C1 segment of cervical spinal cord (tissue), 14 donors: ENCODE data around the gene PRR36.
"Not testable (repeated sequence)": the region's sequence is repeated elsewhere in the genome, so short reads cannot be mapped to it uniquely, and the experiment has no call there.

Experiments
- DNase-seq, 14 donors: peaks; one replicate each; lab custom pipeline; 2025; lab: John Stamatoyannopoulos, UW

Gene PRR36

DNA sequence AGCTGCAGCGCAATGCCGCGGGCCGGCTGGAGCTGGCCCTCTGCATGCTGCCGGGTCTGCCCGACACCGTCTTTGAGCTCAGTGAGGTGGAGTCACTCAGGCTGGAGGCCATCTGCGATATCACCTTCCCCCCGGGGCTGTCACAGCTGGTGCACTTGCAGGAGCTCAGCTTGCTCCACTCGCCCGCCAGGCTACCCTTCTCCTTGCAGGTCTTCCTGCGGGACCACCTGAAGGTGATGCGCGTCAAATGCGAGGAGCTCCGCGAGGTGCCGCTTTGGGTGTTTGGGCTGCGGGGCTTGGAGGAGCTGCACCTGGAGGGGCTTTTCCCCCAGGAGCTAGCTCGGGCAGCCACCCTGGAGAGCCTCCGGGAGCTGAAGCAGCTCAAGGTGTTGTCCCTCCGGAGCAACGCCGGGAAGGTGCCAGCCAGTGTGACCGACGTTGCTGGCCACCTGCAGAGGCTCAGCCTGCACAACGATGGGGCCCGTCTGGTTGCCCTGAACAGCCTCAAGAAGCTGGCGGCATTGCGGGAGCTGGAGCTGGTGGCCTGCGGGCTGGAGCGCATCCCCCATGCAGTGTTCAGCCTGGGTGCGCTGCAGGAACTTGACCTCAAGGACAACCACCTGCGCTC is 25.7 kb upstream of the PRR36 start:
- DNase-seq: no peak

DNA sequence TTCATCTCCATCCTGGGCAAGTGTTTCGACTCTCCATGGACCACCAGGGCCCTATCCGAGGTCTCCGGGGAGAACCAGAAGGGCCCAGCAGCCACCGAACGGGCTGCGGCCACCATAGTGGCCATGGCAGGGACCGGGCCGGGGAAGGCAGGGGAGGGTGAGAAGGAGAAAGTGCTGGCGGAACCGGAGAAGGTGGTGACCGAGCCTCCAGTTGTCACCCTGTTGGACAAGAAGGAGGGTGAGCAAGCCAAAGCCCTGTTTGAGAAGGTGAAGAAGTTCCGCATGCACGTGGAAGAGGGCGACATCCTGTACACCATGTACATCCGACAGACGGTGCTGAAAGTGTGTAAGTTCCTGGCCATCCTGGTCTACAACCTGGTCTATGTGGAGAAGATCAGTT is 24.8 kb upstream of the PRR36 start:
- DNase-seq: no peak

DNA sequence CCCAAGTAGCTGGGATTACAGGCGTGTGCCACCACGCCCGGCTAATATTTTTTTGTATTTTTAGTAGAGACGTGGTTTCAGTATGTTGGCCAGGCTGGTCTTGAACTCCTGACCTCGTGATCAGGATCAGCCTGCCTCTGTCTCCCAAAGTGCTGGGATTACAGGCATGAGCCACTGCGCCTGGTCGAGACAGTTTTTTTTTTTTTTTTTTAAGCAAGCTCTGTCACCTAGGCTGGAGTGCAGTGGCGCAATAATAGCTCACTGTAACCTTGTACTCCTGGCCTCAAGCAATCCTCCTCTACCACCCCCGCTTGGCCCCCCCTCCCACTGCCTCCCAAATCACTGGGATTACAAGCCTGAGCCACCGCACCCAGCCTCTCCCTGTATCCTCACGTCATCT is 23.1 kb upstream of the PRR36 start:
- no peak for DNase-seq

DNA sequence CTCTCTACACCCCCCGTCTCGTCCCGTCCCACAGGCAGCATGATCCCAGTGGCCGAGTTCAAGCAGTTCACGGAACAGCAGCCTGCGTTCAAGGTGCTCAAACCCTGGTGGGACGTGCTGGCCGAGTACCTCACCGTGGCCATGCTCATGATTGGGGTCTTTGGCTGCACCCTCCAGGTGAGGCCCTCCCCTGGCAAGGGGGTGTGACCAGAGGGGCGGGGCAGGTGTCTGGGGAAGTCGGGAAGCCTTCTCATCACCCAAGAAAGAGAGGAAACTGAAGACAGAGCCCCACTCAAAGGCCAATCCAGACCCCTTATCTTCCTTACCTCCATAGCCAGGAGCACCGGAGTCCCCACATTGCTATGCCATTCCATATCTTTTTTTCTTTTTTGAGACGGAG is 21.4 kb upstream of the PRR36 start:
- no peak for DNase-seq

DNA sequence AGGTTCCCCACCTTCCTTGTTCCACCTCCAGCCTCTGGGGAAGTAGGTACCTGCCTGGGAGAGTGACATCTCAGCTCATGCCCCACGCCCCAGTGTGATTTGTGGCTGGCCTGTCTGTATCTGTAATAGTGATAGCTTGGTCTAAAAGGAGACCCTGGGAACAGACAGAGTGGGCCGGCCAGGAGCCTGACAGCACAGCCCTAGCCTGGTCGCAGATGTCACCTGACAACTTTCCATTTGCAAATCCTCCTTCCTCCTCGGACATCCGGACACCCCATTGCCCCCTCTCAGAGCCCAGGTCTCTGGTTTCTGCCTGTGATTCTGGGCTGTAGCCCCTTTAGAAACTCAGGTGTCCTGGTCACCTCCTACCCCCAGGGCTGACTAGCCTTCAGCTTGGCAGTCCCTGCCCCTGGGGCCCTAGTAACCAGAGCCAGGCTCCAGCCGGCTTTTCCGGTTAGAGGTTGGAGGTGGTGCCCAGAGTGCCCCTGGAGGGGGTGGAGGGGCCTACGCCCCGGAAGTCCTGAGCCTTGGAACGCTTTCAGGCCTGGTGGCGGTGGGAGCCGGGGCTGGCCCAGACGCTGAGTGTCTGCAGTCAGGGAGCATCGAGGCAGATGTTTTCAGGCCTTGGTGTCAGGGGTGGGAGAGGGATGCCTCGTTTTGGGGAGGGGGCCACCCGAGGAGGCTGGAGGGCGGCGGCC is 20.6 kb upstream of the PRR36 start:
- no peak for DNase-seq

DNA sequence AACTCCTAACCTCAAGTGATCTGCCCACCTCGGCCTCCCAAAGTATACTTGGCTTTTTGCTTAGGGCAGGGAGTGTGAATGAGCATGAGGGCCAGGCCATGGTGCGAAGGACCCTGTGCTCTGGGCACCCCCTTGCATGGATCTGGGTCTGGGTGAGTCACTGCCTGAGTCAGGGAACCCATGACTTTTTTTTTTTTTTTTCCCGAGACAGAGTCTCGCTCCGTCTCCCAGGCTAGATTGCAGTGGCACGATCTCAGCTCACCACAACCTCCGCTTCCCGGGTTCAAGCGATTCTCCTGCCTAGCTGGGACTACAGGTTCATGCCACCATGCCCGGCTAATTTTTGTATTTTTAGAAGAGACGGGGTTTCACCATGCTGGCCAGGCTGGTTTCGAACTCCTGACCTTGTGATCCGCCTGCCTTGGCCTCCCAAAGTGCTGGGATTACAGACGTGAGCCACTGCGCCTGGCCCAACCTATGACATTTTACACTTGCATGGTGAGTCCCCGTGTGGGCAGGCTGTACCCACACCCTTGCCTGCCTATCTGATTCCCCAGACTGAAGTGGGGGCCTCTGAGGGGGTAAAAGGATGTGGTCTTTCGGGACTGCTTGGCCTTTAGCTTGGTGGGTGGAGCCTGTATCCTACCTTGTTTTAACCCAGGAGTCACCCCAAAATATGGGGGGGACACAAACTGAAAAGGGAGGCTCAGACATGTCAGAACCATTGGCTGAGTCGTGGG is 19.3 kb upstream of the PRR36 start:
- DNase-seq: not testable (repeated sequence)

DNA sequence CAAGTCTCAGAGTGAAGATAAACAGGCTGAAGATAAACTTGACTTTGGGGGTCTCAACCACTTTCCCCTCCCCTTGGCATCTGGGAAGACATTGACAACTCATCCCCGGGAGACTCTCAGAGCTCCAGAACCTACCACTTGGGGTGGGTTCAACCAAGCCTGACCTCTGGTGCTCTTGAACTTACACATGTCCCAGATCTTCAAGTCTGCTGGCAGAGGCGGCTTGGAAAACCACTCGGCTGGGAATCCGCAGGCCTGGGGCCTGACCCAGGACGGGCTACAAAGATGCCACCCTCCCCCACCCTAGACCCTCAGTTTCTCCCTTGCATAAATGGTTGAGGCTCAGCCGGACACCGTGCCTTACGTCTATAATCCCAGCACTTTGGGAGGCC is 14.6 kb upstream of the PRR36 start:
- no peak for DNase-seq

DNA sequence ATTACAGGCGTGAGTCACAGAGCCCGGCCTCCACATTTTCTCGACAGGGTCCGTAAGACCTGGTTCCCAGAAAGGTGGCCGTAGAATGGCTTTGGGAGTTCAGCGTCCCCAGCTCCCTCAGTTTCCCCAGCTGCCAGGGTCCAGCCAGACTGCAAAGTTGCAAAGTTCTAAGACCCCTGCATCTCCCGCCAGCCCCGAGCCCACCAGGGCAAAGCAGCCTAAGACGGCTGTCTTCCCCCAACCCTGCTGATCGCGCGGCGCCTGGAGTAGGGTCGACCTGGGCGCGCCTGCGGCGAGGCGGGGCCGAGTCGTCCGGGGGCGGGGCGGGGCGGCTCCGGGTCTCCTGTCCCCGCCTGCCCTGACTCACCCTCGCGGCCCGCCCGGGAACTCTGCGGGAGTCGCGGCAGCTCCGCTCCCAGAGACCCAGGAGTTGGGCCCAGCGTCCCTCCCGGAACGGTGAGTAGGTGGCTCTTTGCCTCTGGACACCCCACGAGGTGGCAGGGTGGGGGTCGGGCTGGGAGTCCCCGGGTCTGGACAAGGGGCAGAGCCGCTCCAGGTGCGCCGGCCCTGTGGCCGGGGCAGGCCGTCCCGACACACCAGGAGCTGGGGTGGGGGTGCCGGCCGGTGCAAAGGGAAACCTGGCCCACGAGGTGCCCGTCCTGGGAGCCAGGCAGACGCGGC is 14.1 kb upstream of the PRR36 start, which contains the start of gene LRRC8E:
Gene LRRC8E, plus strand, starts transcription at position 366 of the 681 bp plus-strand sequence. CDS start 7,094 bp downstream, outside the sequence.
- no peak for DNase-seq

DNA sequence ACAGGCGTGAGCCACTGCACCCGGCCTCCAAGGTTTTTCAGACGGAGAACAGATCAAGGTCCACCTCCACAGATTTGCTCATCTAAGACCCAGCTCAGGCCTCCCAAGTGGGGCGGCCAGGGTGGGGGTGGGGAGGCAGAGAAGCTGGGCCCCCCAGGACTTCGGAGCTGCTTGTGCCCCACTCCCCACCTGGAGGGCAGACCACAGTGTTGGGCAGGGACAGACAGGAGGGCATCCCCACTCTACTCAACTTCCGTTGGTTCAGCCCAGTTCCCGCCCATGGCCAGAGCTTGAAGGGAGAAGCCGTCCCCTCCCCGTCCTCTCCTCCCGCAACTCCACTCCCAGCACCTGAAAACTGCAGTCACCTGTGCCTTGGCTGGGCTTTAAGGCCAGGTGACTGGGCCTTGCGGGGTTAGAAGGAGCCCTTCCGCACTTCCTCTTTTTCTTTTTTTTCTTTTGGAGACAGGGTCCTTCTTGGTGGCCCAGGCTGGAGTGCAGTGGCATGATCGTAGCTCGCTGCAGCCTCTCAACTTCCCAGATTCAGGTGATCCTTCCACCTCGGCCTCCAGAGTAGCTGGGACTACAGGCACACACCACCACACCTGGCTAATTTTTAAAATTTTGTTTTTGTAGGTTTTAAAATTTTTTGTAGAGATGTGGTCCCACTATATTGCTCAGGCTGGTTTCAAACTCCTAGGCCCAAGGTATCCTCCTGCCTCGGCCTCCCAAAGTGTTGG is 13.4 kb upstream of the PRR36 start:
- DNase-seq: no peak

DNA sequence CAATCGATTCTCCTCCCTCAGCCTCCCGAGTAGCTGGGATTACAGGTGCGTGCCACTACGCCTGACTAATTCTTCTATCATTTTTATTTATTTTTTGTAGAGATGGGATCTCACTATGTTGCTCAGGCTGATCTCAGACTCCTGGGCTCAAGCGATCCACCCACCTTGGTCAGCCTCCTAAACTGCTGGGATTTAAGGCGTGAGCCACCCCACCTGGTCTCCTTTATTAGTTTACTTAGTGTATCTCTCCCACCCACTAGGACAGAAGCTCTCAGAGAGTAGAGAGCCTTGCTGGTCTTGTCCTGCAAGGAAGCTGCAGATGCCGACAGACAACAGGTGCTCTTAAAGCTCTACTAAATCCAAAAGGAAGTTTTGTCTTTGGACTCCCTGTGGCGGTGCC is 11.6 kb upstream of the PRR36 start:
- no peak for DNase-seq

DNA sequence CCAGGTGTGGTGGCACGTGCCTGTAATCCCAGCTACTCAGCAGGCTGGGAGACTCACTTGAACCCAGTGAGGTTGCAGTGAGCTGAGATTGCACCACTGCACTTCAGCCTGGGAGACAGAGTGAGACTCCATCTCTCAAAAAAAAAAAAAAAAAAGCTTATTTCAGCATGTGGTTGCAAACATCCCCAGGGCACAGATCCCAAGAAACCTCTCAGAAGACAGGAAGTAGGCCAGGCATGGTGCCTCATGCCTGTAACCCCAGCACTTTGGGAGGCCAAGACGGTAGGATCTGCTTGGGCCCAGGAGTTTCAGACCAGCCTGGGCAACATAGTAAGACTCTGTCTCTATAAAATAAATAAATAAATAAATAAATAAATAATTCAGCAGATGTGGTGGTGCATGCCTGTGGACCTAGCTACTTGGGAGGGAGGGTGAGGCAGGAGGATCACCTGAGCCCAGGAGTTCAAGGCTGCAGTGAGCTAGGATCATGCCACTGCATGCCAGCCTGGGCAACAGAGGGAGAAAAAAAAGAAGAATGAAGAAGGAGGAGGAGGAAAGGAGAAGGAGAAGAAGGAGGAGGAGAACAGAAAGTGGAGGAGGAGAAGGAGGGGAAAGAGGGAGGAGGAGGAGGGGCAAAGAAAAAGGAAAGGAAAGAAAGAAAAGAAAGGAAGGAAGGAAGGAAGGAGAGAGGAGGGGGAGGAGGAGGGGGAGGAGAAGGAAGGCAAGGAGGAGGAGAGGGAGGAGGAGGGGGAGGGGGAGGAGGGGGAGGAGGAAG is 9.8 kb upstream of the PRR36 start:
- DNase-seq: no peak

DNA sequence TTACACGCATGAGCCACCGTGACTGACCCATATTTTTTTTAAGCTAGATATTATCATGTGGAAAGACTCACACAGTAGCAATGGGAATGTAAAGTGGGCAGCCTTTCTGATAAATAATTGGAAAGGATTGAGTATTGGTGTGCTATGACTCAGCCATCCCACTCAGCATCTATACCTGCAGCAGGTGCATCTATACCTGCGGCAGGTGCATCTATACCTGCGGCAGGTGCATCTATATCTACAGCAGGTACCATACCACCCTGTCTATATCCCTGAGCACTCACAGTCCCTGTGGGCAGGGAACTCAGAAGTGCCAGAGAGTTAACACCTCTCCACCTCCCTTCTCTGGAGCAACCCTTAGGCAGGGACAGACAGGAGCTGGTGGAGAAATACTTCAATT is 8.9 kb upstream of the PRR36 start:
- DNase-seq: no peak

DNA sequence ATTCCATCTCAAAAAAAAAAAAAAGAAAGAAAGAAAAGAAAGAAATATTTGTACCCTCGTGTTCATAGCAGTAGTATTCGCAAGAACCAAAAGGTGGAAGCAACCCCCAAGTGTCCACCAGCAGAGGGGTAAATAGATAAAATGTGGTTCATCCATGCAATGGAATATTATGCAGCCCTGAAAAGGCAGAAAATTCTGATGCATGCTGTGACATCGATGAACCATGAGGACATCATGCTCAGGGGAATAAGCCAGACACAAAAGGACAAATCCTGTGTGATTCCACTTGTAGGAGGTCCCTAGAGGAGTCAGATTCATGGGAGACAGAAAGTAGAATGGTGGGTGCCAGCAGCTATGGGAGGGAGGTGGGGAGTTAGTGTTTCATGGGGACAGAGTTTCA is 7.7 kb upstream of the PRR36 start:
- DNase-seq: no peak

DNA sequence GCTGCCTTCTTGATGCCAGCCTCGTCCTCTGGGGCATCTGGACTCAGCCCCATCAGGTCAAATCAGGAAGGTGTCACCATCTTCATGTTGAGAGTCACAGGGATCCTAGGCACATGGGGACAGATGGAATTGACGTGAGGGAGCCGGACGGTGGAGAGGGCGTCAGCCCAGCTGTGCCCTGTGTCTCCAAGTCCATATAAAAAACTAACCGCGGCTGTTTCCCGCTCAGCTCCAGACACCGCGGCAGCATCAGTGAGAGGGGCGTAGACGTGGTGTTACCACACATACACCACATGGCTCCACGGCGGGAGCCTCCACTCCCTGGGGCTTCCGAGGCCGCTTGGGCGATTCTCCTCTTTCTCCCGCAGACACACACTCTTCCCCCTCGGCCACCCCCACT is 5.6 kb upstream of the PRR36 start:
- DNase-seq: no peak

DNA sequence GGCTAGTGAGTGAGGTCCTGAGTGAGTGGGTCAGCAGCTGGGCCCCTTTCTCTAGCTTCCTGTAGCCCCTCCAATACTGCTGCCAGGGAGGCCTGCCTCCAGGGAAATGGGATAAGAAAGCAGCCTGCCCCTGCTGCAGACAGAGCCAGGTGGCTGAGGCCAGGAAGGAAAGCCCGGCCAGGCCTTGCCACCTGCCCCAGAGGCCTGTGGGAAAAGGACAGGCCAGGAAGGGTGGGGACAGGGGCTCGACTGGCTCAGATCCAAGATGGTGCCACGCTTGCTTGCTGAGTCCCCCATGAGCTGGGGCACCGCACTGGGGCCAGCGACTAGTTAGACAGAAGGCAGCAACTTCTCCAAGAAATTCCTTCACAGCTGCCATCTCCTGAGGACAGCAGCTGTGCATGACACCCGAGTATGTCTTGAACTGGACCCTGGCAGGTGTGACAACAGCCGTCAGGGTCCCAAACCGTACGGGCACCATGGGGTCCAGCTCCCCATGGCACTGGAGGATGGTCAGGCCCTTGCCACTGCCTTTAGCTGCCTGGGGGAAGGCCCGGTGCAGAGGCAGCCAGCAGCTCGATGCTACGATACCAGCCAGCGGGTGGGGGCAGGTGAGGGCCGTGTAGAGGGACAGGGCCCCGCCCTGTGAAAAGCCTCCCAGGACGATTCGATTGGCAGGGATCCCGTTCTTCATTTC is 5.1 kb upstream of the PRR36 start:
- DNase-seq: no peak

DNA sequence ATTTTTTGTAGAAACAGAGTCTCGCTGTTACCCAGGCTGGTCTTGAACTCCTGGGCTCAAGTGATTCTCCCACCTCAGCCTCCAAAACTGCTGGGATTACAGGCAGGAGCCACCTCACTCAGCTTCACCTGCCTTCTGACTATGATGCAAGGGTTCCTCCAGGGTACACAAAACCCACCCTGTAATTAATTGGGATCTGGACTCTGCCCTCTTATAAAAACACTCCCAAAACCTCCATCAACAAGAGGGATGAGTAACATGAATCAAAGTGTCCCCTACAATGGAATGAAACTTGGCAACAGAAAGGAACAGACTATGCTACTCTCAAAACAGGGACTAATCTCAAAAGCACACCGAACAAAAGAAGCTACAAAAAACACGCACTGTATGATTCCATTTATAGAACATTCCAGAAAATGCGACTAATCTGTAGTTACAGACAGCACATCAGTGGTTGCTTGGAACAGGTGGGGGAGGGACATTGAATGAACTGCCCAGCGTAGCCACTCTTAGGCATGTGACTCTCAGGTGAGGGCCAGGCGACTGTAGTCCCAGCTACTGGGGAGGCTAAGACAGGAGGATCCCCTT is 3.2 kb upstream of the PRR36 start:
- DNase-seq: no peak

DNA sequence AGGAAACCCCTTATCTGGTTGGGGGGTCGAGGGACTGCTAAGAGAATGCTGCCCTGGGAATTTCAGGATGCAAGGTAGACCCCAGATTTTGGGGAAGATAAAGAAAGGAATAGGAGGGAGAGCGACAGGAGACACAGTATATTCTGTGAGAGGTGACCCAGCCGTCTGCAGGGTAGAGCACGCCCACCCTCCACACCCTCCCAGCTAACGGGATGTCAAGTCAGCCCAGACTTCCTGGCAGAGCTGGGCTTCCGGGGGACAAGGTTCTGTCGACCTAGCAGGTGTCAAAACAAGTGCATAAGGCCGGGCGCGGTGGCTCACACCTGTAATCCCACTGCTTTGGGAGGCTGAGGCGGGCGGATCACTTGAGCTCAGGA is 695 bp upstream of the PRR36 start:
- no peak for DNase-seq

DNA sequence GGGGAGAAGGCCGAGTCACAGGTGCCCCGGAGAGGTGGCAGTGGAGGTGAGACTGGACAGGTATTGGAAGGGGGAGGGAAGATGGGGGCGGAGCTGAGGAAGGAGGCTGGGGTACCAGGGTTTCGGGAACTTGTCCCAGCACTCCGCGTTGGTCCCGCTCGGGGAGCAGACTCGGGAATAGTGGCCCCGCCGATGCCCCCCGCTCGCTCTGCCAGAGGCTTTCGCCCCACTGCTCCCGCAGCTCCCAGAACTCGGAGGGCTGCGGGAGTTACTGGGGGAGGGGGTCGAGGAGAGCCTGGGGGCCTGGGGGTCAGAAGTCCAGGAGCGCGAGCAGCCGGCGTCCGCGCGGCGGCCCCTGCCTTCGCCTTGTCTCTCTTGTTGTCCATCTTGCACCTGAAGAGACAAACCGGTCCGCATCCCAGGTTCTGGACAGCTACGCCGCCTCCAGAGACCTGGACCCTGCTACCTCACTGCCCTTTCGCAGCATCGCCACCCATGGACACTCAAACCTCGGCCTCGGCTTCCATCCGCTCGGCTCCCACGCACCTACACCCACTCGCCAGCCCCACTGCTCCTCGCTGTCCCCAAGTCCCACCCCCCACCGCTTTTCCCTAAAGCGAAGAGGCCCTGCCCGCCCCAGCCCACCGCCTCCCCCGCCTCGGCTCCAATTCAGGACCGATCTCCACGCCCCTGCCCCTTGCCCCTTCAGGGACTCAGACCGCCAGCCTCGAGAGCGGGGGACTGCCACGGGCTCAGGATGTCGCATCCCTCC is 700 bp downstream of the PRR36 start:
- DNase-seq: peak in 1 of 14 donors; percentile 60
